A549 treated with ZK216348 at 1 μM for 4 hours (cell line): ENCODE data around the gene OR4Q3. TPM values are rescaled to one million over a fixed set of nuclear protein-coding genes. Genes with fewer than 3 reads are reported as not detected.

Experiments used
- total RNA-seq: library from RNA; stranded (reverse); fragments of 200-300 nt; extraction: Qiagen RNA extraction; gene quantifications from 5 replicates; pipeline ENCODE4 v1.2.3, GENCODE V29; 2022; ENCODE audit warnings: low read depth

Gene OR4Q3
- not detected in 5 replicates for total RNA-seq

DNA sequence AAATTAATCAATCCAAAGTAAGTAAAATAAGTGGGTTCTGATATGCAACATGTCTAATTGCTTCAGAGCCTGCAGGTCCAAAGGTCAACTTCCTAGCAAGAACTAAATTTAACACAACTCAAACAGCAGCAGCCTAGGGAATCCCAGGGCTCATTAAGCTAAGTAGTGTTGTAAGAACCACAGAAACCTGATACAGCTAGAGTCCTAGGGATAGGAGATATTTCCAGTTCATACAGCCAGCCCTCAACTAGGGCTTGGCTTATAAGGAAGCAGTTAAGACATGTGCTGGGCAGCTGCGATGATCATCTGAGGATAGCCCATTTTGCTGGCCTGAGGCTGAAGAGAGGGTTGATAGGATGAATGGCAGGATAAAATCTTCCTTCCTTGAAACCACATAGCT is at the start of gene OR4Q3:
Gene OR4Q3, plus strand, starts transcription at position 316 of the 400 bp plus-strand sequence.

DNA sequence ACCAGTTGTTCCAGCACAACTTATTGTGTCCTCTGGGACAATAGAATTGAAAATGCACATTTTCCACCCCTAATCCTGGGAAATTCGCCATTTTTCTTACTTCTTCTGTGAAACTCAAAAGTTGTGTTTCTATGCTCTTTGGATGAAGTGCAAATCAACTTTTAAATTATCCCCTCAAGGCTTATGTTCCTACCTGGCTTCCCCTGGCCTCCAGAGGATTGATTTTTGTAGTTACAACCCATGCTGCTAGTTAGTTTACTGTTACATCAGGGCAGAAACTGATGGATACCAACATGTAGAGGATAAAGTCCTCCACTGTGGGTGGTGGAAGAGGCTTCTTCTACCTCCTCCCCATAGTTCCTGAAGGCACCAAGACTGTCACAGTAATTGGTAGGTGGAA is 29.8 kb downstream of the OR4Q3 start, which contains the start of gene OR4M1:
Gene OR4M1, plus strand, starts transcription at position 301 of the 400 bp plus-strand sequence. CDS start 6,819 bp downstream, outside the sequence.

Other genes starting within 250 kb of the OR4Q3 start
- not detected in 5 replicates for gene OR11H2, start 29.7 kb upstream of the OR4Q3 start, total RNA-seq
- gene OR4M1, start 29.9 kb downstream of the OR4Q3 start, total RNA-seq: not detected in 5 replicates
- gene OR4N2, start 60.2 kb downstream of the OR4Q3 start, total RNA-seq: not detected in 5 replicates
- not detected in 5 replicates for gene OR4K2, start 131.6 kb downstream of the OR4Q3 start, total RNA-seq
- gene OR4K5, start 177.0 kb downstream of the OR4Q3 start, total RNA-seq: not detected in 5 replicates
- gene OR4K1, start 187.3 kb downstream of the OR4Q3 start, total RNA-seq: not detected in 5 replicates
- not detected in 5 replicates for gene OR4K15, start 232.0 kb downstream of the OR4Q3 start, total RNA-seq